Kidney capillary endothelial cell (primary cell): Measurements from ENCODE around the gene RALB.

Experiments used
- DNase-seq: peaks from one replicate; pipeline ENCODE4 v3.0.0-alpha.2; 2018; ENCODE audit warnings: low spot score

Gene RALB

DNA sequence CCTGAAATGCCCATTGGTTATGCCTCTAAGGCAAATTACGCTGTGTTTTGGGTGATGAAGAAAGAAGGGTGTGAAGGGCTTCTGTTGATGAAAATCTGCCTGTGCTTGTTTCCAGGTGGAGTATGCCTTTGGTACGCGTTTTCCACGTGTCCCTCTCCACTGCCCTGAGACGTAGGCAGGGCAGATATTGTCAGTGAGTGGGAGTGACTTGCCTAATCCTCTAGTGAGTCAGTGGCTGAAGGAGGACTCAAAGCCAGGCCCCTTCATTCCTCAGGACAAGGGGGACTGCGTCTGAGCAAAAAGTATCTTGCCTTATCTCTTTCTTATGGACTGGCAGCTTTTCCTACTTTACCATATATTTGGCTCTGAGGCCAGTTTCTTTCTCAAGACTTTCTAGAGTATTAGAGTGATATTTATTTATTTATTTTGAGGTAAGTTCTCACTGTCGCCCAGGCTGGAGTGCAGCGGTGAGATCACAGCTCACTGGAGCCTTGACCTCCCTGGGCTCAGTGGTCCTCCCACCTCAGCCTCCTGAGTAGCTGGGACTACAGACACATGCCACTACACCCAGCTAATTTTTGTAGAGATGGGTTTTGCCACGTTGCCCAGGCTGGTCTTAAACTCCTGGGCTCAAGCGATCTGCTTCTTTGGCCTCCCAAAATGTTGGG is 10.2 kb downstream of the RALB start:
- DNase-seq: no peak

DNA sequence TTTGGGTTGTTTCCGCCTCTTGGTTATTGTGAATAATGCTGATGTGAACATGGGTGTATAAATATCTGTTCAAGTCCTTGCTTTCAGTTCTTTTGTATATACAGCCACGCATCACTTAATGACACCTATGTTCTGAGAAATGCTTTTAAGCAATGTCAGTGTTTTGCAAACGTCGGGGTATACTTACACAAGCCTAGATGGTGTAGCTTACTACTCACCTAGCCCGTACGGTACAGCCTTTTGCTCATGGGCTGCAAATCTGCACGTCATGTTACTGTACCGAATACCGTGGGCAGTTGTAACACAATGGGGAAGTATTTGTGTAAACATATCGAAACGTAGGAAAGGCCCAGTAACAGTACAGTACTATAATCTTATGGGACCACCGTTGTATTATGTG is 12.4 kb downstream of the RALB start:
- DNase-seq: no peak

GRCh38 chr2:120267348-120267747 is 14.7 kb downstream of the RALB start:
- no peak for DNase-seq

DNA sequence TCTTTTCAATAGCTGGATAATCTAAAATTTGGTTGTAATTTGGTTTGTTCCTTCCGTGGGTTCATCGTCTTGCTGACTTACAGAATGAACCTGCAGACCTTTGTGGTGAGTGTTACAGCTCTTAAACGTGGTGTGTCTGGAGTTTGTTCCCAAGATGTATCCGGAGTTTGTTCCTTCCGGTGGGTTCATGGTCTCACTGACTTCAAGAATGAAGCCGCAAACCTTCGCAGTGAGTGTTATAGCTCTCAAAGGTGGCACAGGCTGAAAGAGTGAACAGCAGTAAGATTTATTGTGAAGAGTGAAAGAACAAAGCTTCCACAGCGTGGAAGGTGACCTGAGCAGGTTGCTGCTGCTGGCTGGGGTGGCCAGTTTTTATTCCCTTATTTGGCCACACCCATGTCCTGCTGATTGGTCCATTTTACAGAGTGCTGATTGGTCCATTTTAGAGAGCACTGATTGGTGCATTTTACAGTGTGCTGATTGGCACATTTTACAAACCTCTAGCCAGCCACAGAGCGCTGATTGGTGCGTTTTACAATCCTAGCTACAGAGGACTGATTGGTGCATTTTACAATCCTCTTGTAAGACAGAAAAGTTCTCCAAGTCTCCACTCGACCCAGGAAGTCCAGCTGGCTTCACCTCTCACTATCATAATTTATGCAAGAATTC is 16.6 kb downstream of the RALB start:
- DNase-seq: no peak

DNA sequence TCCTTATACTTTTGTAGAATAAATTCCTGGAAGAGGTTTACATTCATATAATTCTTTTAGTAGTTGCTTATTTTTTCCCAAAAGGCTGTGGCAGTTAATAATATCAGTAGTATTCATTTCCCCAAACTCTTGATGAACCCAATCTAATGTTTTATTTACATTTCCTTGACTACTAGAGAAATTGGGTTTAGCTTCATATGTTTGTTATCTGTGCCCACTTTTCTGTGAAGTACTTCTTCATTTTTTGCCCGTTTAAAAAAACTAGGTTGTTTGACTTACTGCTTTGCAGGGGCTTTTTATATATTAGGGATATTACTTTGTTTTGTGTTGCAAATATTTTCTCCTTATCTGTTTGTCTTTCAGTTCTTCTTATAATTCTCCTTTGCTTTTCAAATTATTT is 17.2 kb downstream of the RALB start:
- DNase-seq: no peak

GRCh38 chr2:120271711-120272379 is 19.2 kb downstream of the RALB start:
- DNase-seq: no peak

GRCh38 chr2:120272763-120273481 is 20.3 kb downstream of the RALB start:
- DNase-seq: no peak

DNA sequence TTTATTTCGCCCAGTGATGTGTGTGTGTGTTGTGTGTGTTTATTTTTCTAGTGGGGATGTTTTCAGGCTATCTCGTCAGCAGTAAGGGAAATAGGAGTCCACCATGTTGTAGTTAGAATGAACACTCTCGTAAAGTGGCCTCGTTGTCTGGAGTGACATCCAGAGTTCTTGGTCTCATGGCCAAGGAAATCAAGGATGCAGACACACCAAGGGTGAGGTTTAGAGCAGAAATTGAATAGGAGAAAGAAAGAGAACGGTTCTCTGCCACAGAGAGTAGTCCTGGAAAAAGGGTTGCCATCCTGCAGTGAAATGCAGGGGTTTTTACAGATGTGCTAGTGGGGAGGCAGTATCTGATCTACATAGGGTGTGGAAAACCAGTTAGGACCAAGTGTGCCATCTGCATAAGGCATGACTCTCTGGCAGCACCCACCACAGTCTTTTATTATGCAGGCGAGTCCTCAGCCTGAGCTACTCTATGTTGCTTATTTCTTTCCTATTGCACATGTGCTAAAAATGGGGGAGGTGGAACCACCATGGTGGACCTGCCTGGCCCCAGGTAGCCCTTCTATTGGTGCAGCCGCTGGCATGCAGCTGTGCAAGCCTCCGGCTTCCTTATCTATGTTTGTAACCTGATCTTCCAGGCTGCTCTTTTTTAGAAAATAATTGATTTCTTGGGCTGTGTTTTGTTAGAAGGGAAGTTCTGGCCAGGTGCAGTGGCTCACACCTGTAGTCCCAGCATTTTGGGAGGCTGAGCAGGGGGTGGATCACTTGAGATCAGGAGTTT is 23.2 kb downstream of the RALB start:
- DNase-seq: no peak

DNA sequence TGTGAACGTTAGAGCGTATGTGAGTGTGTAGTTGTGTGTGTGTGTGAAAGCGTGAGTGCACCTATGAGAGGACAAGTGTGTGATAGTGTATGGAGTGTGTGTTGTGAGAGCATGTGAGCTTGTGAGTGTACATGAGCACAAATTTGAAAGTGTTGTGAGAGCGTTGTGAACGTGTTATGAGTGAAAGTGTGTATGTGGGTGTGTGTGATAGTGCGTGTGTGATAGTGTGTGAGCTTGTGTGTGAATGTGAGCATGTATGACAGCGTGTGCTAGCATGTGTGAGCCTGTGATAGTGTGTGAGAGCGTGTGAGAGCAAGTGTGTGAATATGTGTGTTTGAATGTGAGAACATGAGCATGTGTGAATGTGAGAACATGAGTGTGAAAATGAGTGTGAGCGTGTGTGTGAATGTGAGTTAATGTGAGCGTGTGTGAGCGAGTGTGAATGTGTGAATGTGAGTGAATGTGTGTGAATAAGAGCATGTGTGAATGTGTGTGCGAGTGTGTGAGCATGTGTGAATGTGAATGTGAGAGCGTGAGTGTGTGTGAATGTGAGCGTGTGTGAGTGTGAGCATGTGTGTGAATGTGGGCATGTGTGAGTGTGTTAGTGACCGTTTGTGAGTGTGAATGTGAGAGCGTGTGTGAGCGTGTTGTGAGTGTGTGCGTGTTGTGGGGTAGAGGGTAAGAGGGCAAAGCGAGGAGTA is 25.0 kb downstream of the RALB start:
- DNase-seq: no peak

DNA sequence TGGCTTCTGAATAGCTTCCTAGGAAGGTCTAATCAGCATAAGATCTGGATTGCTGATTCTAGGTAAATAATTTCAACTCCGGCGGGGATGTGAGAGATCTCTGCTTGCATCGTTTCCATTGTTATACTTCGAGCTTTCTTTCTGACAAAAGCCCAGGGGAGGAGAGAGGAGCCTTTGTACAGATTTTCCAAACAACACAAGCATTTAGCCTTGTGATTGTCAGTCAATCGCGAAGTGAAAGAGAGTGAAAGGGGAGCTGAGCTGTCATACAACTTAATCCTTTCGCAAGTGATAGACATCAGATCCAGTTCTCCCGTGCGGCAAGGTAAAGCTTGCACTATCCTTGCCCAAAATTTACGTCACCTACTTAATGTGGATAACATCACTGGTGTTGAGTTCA is 26.2 kb downstream of the RALB start:
- DNase-seq: no peak

- no peak for DNase-seq
These were observed 27.1 kb downstream of the RALB start for GRCh38 chr2:120279708-120280107.

DNA sequence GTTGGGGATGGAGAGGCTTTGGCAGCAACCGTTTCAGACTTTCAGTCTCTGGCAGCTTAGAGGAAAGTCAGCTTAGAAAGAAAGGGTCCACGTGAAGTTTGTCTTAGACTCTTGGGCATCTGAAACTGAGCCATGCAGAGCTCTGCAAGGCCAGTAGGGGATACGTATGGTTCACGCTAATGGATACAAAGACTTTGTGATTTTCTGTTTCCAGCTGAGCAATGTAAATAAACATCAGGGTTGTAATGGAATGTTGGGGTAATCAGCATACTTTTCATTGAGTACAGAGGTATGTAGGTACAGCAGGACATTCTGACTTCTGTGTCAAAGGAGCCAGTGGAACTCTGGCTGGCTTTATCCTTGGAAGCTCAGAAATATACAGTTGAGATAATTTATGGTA is 31.0 kb downstream of the RALB start:
- DNase-seq: no peak

DNA sequence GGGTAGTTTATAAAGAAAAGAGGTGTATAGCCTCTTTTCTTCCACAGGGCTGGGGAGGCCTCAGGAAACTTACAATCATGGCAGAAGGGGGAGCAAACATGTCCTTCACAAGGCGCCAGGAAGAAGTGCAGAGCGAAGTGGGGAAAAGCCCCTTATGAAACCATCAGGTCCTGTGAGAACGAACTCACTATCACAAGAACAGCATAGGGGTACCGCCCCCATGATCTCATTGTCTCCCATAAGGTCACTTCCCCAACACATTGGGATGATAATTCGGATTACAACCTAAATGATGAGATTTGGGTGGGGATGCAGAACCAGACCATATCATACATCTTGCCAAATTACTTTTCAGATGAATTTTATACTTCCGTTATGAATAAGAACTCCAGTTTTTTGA is 32.4 kb downstream of the RALB start:
- DNase-seq: no peak

DNA sequence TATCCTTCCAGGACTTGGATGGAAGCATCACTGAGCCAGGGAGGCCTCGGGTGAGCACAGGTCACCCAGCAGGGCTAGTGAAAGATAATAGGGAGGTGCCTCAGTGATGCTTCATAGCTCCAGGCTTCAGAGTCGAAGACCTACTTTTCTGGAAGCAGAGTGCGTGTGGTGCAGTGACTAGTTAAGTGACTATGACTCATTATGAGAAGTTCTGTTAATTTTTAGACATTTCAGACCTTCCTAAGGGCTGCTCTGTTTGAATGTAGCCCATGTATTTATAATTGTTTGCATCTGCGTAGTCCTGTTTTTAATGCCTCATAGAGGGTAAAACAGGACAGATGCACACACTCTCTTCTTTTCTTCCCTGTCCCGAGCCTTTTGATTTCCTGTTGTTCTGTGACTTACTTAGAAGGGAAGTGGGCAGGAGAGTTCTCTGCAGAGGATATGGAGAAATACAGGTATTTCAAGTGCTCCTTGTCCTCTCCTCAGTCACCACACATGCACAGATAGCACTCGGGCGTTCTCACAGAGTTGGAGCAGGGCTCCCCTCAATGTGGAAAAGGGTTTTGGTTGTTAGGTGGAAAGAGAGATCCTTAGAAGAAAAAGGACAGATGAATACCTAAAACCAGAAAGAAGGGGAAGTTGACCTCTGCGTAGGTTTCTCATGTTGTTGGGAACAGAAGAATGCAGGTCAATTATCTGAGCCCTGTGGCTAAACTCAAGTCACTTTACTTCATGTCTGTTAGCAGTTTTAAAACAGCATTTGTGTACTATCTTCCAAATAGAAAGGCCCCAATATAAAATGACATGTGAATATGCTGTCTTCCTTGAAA is 34.7 kb downstream of the RALB start:
- DNase-seq: peak; percentile 68

GRCh38 chr2:120288016-120288373 is 35.3 kb downstream of the RALB start:
- no peak for DNase-seq

DNA sequence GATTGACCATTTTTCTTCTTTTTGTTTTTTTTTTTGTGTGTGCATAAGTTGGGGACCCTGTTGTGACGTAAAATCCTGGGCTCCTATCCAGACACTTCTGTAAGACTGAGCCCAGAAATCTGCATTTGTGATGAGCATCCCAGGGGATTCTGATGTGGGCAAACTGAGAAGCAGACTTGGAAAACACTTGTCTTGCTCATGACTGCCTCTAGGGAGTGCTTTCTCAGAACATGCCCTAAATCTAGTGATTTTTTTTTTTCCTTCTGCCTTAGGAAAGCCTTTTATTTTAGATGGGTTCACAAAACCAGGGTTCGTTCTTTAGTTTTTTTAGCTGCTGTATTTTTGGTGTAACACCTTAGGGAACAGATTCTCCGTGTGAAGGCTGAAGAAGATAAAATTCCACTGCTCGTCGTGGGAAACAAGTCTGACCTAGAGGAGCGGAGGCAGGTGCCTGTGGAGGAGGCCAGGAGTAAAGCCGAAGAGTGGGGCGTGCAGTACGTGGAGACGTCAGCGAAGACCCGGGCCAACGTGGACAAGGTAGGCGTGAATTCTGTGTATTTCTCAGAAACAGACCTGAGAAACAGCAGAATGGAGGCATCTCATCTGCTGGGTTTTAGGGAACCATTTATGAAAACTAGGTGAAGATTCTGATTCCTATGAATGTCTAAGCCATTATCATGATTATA is 36.7 kb downstream of the RALB start:
- DNase-seq: no peak

GRCh38 chr2:120290737-120291136 is 38.1 kb downstream of the RALB start:
- DNase-seq: no peak

DNA sequence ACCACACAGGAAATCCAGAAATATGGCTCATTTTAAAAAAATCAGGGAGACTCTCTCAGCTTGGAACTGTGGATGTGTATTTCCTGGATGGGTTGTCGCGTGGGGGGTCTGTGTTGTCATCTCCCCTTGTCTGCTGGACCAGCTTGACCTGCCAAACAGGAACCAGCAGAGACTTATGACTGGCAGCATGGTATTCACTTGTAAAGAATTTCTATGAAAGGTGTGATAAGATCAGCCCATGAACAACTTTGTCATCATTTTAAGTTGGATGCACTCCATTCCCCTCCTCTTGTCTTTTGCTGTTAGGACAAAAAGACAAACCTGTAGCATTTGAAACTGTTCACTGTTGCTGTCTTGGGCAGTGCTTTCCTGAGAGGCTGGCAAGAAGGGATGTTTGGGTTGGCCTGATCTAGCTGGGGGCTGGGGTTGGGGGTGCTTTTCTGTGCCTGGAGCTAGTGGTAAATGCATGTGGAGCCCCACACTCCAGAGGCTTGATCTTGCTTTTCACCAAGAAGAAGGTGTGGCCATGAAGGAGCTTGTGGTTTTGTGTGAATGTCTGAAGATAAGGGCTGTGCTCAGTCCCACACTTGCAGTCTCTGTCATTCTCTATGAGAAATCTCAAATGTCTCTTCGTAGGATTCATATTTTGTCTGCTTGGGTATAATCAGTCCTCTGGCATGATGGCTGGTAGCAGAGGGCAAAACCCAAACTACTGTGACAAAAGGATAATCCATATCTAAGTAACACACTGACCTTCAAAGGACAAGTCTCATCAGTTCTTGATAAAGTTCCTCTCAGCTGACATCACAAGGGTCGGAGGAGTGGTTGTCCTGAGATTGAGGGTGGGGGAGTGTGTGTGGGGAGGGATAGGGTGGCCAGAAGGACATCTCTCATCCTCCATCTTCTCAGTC is 39.0 kb downstream of the RALB start:
- peak; percentile 62 for DNase-seq
